HepG2 (cell line): ENCODE data around the gene SMLR1. TPM values are rescaled to one million over a fixed set of nuclear protein-coding genes. Genes with fewer than 3 reads are reported as not detected.
A peak's percentile ranks its signal among the peaks of the same experiment; 100 is the strongest.

Experiments
- BRCA1 ChIP-seq: sonication (generic); formaldehyde crosslinking; IDR thresholded peaks from 2 replicates; pipeline ENCODE4 v1.4.0; 2020; ENCODE audit warnings: missing genetic modification reagents
- CBX5 ChIP-seq: sonication (generic); formaldehyde crosslinking; IDR thresholded peaks from 2 replicates; pipeline ENCODE4 v1.4.0; 2020; ENCODE audit warnings: missing genetic modification reagents, borderline replicate concordance
- GLI4 ChIP-seq: sonication (generic); formaldehyde crosslinking; IDR thresholded peaks from 2 replicates; pipeline ENCODE4 v1.5.1; 2020; ENCODE audit warnings: missing genetic modification reagents, mild to moderate bottlenecking, moderate library complexity, borderline replicate concordance
- HHEX ChIP-seq: IDR thresholded peaks from 2 replicates; pipeline ENCODE4 v1.6.1; 2016; ENCODE audit warnings: control low read depth
- KDM3A ChIP-seq: IDR thresholded peaks from 2 replicates; pipeline ENCODE4 v1.6.1; 2018; ENCODE audit warnings: low read depth, missing compliant biosample characterization
- MXI1 ChIP-seq: IDR thresholded peaks from 3 replicates; pipeline ENCODE4 v1.6.1; 2012; ENCODE audit warnings: low read depth, low read length, inconsistent platforms, borderline replicate concordance
- NCOA2 ChIP-seq: sonication (generic); formaldehyde crosslinking; IDR thresholded peaks from 2 replicates; pipeline ENCODE4 v1.8.0; 2022; ENCODE audit warnings: inconsistent platforms
- ONECUT2 ChIP-seq: sonication (generic); formaldehyde crosslinking; IDR thresholded peaks from 2 replicates; pipeline ENCODE4 v1.4.0; 2020; ENCODE audit warnings: missing genetic modification reagents
- RFX1 ChIP-seq: fragments of 450-650 bp; IDR thresholded peaks from 2 replicates; pipeline ENCODE4 v1.6.1; 2017
- ZFP36 ChIP-seq: fragments of 150-350 bp; IDR thresholded peaks from 2 replicates; pipeline ENCODE4 v1.6.1; 2018; ENCODE audit warnings: borderline replicate concordance, low read length, low read depth; ENCODE audit not compliant: partially characterized antibody
- ZFYVE20 ChIP-seq: sonication (generic); formaldehyde crosslinking; IDR thresholded peaks from 2 replicates; pipeline ENCODE4 v1.8.0; 2023; ENCODE audit warnings: low read depth, mild to moderate bottlenecking, moderate library complexity, missing genetic modification reagents, borderline replicate concordance
- ZNF343 ChIP-seq: sonication (generic); formaldehyde crosslinking; IDR thresholded peaks from 2 replicates; pipeline ENCODE4 v1.4.0; 2020; ENCODE audit warnings: mild to moderate bottlenecking, missing genetic modification reagents
- ZNF468 ChIP-seq: sonication (generic); formaldehyde crosslinking; IDR thresholded peaks from 2 replicates; pipeline ENCODE4 v1.8.0; 2022; ENCODE audit warnings: mild to moderate bottlenecking, moderate library complexity, missing genetic modification reagents
- ZNF501 ChIP-seq: sonication (generic); formaldehyde crosslinking; IDR thresholded peaks from 2 replicates; pipeline ENCODE4 v1.5.1; 2020; ENCODE audit warnings: mild to moderate bottlenecking, moderate library complexity, missing genetic modification reagents
- ZNF547 ChIP-seq: sonication (generic); formaldehyde crosslinking; IDR thresholded peaks from 2 replicates; pipeline ENCODE4 v1.5.1; 2020; ENCODE audit warnings: mild to moderate bottlenecking, missing genetic modification reagents
- ZNF557 ChIP-seq: sonication (generic); formaldehyde crosslinking; IDR thresholded peaks from 2 replicates; pipeline ENCODE4 v1.4.0; 2020; ENCODE audit warnings: missing genetic modification reagents
- ZNF614 ChIP-seq: IDR thresholded peaks from 2 replicates; pipeline ENCODE4 v1.6.1; 2018; ENCODE audit warnings: missing biosample characterization, missing genetic modification reagents, inconsistent platforms, borderline replicate concordance
- ZNF781 ChIP-seq: sonication (generic); formaldehyde crosslinking; IDR thresholded peaks from 2 replicates; pipeline ENCODE4 v1.5.1; 2020; ENCODE audit warnings: borderline replicate concordance, mild to moderate bottlenecking, missing genetic modification reagents; ENCODE audit errors: not compliant biosample characterization
- polyA plus RNA-seq, 8 experiments: library from polyadenylated mRNA; depleted of rRNA in 3 of 8; stranded (reverse) in 7 of 8; unstranded in 1 of 8; fragments of >200 nt; fragmentation: Illumina TruSeq in 4 of 8; extraction: Trizol in 4 of 8; gene quantifications; 2 replicates each; pipeline versions ENCODE4 v1.2.1 to v1.2.3, GENCODE V29; 2011 to 2016; ENCODE audit warnings: low read depth in 4 of 8, missing spikeins in 1 of 8, mixed read lengths in 1 of 8; ENCODE audit not compliant: insufficient read depth in 1 of 8
- total RNA-seq, 5 experiments: library from RNA; depleted of rRNA; stranded (reverse); fragments of >200 nt; fragmentation: Illumina TruSeq; extraction: Trizol; gene quantifications; 2 replicates each; pipeline ENCODE4 v1.2.3, GENCODE V29; 2016; ENCODE audit warnings: low read depth in 1 of 5
- TF ChIP-seq, protein P1 (sequence below): sonication (generic); formaldehyde crosslinking; IDR thresholded peaks from 2 replicates; pipeline ENCODE4 v1.5.1; 2020; ENCODE audit warnings: missing genetic modification reagents, mild to moderate bottlenecking, borderline replicate concordance
- TF ChIP-seq, protein P2 (sequence below): sonication (generic); formaldehyde crosslinking; conservative IDR thresholded peaks from 2 replicates; pipeline ENCODE4 v1.8.1; 2023; ENCODE audit warnings: missing genetic modification reagents
- TF ChIP-seq, protein P3 (sequence below): sonication (generic); formaldehyde crosslinking; IDR thresholded peaks from 2 replicates; pipeline ENCODE4 v1.4.0; 2020; ENCODE audit warnings: missing genetic modification reagents

SMLR1 gene
- total and polyA plus RNA-seq, 2 of the 13 experiments (the other 11 are each of a cell fraction or from before 2014, with no cell fraction given) = 41.8 to 104 TPM

DNA sequence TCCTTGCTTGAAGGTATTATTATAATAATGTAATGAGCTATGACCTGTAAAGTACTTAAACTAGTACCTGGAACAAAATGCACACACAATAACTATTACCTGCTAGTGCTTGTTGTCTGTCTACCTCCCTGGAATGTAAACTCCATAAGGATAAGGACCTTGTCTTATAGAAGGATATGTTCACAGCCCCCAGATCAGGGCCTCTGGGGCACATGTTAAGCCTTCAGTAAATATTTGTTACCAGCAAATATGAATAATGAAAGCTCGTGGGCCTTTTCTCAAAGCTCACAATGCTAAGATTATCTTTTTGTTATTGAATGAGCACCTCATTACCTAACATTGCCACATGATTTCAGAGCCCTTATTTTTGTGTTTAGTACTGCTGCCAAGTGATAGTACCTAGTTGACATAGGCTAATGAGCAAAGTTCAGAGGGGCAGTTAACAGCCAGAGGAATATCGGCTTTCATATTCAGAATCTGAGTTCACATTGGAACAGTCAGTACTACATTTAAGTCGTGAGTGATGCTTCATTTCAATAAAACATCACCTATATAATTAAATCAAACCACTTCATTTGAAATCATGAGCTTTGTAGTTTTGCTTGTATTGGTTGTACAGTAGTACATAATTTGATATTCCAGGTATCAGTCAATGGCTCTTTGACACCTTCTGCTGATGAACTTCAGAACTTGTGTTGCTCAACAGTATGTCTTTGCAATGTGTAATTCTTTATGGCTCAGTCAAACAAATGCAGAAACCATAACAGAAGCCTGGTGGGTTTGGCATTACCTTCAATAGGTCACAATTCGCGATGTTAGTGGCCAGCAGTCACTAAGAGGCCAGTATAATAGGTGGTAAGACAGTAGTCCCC is 11.8 kb upstream of the SMLR1 start (continued):
- no peak; the same call in 1 of the 2 replicates for TF ChIP-seq BRCA1 (CRISPR knock-in tag)
- no peak for TF ChIP-seq ZNF501 (CRISPR knock-in tag)
- TF ChIP-seq GLI4 = 0 out of 2 replicates have a peak, but pooled peaks have one; percentile 53
- TF ChIP-seq ZNF614 (CRISPR knock-in tag) = peak; percentile 94
- peak; percentile 56 for TF ChIP-seq ZFP36
- no peak; the same call in 1 of the 2 replicates for TF ChIP-seq KDM3A
- no peak for TF ChIP-seq CBX5 (CRISPR knock-in tag)
- TF ChIP-seq ZNF468 (CRISPR knock-in tag) = no peak
- TF ChIP-seq ONECUT2 = peak; percentile 65
- TF ChIP-seq ZNF781 (CRISPR knock-in tag) = no peak
- TF ChIP-seq, protein P1, sequence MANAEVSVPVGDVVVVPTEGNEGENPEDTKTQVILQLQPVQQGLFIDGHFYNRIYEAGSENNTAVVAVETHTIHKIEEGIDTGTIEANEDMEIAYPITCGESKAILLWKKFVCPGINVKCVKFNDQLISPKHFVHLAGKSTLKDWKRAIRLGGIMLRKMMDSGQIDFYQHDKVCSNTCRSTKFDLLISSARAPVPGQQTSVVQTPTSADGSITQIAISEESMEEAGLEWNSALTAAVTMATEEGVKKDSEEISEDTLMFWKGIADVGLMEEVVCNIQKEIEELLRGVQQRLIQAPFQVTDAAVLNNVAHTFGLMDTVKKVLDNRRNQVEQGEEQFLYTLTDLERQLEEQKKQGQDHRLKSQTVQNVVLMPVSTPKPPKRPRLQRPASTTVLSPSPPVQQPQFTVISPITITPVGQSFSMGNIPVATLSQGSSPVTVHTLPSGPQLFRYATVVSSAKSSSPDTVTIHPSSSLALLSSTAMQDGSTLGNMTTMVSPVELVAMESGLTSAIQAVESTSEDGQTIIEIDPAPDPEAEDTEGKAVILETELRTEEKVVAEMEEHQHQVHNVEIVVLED (CRISPR knock-in tag) = peak; percentile 26; the same call in 1 of the 2 replicates
- peak; percentile 63; the same call in 2 of the 3 replicates for TF ChIP-seq MXI1
- peak; percentile 98 for TF ChIP-seq NCOA2 (CRISPR knock-in tag)
- TF ChIP-seq HHEX (CRISPR knock-in tag) = peak; percentile 93
- TF ChIP-seq RFX1 = peak; percentile 81
- TF ChIP-seq, protein P2, sequence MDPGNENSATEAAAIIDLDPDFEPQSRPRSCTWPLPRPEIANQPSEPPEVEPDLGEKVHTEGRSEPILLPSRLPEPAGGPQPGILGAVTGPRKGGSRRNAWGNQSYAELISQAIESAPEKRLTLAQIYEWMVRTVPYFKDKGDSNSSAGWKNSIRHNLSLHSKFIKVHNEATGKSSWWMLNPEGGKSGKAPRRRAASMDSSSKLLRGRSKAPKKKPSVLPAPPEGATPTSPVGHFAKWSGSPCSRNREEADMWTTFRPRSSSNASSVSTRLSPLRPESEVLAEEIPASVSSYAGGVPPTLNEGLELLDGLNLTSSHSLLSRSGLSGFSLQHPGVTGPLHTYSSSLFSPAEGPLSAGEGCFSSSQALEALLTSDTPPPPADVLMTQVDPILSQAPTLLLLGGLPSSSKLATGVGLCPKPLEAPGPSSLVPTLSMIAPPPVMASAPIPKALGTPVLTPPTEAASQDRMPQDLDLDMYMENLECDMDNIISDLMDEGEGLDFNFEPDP (CRISPR knock-in tag) = no peak
- no peak for TF ChIP-seq ZFYVE20
- TF ChIP-seq, protein P3, sequence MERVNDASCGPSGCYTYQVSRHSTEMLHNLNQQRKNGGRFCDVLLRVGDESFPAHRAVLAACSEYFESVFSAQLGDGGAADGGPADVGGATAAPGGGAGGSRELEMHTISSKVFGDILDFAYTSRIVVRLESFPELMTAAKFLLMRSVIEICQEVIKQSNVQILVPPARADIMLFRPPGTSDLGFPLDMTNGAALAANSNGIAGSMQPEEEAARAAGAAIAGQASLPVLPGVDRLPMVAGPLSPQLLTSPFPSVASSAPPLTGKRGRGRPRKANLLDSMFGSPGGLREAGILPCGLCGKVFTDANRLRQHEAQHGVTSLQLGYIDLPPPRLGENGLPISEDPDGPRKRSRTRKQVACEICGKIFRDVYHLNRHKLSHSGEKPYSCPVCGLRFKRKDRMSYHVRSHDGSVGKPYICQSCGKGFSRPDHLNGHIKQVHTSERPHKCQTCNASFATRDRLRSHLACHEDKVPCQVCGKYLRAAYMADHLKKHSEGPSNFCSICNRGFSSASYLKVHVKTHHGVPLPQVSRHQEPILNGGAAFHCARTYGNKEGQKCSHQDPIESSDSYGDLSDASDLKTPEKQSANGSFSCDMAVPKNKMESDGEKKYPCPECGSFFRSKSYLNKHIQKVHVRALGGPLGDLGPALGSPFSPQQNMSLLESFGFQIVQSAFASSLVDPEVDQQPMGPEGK (CRISPR knock-in tag) = peak; percentile 88
- TF ChIP-seq ZNF557 (CRISPR knock-in tag) = 0 out of 2 replicates have a peak, but pooled peaks have one; percentile 64
- TF ChIP-seq ZNF343 (CRISPR knock-in tag) = 0 out of 2 replicates have a peak, but pooled peaks have one; percentile 41
- peak; percentile 38; the same call in 1 of the 2 replicates for TF ChIP-seq ZNF547 (CRISPR knock-in tag)
